NCI-H1930 (cell line): ENCODE measurements around the gene GFRA4.

Experiments
- DNase-seq, 2 experiments: peaks; one replicate each; lab custom pipeline; 2025; lab: John Stamatoyannopoulos, UW

GFRA4 gene

DNA sequence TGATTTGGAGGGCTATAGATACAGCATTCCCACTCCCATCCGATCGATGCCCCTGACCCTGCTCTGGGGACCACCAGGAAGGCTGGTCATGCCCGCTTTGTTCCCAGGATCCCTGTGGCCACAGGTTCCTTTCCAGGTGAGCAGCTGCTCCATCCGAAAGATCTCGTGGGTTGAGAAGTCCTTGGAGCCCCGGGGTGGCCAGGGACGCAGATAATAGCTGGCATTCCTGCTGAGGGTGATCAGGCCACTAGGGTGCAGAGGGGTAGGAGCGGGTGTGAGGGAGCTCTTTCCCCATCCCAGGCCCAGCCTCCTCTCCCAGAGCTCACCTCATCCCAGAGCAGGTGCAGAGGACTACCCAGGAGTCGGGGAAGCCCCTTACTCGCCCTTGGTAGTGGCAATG, 11.2 kb upstream of the GFRA4 start:
- no peak for DNase-seq

GRCh38 chr20:3673221-3674070, 10.2 kb upstream of the GFRA4 start:
- DNase-seq = no peak

DNA sequence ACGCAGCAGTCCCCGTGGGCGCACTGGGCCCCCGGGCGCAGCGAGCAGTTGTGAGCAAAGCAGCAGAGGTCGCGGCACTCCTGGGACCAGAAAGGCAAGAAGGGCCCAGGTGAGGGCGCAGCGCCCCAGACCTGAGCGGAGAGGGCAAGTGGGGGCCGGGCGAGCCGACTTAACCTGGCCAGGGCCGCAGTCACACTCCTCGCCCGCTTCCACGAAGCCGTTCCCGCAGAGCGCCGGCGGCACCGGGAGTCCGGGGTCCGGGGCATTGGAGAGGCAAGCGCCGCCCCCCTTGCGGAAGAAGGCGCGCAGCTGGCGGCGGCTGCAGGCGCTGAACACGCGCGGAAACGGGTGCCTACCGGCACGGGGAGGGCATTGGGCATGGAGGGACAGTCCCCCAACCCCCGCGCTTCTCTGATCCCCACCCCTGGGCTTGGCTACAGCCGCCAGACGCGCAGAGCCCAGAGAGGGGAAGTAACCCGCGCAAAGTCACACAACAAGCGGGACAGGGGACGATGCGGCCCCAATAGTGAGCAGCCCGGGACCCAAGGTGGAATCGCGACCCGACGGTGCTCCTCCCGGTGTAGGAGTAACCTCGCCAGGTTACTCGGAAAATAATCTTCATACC, 9.5 kb upstream of the GFRA4 start:
- DNase-seq = no peak

DNA sequence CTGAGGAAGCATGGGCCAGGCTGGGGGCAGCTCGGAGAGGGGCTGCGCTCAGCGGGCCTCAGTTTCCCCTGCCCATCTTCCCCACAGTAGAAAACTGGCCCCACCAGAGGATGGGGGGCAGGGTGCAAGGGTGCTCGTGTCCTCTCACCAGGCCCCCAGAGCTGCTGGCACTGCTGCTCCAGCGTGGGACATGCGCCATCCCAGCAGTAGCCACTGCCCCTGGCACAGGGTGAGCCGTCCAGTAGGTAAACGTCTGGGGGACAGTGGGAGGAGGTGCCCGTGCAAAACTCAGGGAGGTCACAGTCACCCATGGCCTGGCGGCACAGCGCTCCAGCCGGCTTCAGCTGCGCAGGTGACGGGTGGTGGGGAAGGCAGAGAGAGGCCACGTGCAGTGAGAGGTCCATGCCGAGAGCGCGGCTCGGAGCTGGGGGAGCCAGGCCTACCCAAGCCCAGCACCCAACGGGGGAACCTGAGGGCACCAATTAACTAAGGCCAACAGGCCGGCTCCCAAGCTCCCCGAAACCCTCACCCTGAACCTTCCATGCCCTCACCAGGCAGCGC, 8.9 kb upstream of the GFRA4 start:
- no peak for DNase-seq

DNA sequence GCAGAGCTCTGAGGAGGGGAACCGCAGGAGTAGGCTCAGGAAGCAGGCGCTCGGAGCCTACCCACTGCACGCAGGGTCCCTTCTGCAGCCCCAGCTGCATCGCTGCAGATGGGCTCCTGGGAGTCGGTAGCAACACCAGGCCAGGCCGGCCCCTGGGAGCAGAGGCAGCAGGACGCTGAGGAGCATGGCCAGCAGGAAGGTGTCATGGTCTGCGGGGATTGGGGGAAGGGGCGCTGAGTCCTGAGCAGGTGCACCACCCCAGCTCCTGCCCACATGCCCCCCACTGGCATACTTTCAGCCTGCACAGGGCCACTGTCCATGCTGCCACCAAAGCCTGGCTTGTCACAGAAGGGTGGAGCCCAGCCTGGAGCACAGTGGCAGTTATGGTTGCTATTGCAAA, 7.7 kb upstream of the GFRA4 start:
- DNase-seq = no peak

GRCh38 chr20:3670511-3670910, 7.3 kb upstream of the GFRA4 start:
- DNase-seq = no peak

- no peak for DNase-seq
These were observed 6.6 kb upstream of the GFRA4 start for GRCh38 chr20:3669710-3670367.

- no peak for DNase-seq
These were observed 4.3 kb upstream of the GFRA4 start for GRCh38 chr20:3667434-3668037.

DNA sequence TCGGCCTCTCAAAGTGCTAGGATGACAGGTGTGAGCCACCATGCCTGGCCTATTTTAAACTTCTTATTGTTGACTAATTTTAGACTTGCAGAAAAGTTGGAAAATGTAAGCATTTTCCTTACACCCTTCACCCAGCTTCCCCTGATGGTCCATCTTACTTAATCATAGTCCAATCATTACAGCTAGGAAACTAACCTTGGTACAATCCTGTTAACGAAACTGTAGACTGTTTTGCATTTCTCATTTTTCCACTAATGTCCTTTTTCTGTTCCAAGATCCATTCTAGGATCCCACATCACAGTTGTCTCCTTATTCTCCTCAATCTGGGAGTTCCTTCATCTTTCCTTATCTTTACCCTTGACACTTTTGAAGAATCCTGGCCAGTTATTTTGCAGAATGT, 659 bp upstream of the GFRA4 start:
- DNase-seq = no peak

DNA sequence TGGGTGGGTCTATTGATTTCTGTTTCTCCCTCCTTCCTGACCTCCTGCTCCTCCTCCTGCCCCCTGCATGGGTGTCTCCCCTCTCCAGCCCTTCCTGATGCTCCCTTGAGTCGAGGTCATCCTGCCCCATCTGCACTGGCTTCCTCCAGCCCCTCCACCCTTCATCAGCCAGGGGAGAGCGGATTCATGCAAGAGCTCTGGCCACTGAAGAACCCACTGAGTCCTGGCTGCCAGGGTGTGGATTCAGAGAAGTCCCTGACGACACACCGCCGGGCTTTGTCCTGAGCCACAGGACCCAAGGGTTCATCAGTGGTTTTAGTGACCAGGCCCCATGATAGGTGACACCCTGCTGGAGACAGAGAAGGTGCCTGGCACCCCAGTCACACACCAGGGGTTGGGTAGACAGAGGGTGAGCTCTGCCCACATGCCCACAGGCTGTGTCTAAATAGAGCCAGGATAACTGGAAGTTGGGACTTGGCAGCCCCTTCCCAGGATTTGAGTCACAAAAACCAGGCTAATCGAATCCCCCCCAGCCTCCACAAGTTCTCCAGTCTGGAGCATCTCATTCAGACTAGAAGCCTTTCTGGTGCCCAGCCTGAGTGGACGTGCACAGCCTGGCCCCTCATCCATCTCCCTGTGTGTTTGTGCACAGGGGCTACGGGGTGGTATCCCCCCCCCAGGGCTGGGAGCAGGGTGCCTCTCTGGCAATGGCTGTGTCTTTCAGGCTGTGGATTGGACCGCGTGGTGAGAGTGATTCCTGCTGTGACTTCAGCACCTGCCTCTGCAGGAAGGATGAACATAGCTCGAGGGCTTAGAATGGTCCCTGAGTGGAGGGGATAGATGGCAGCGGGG, 1.2 kb downstream of the GFRA4 start:
- no peak for DNase-seq

GRCh38 chr20:3661060-3661813, 2.0 kb downstream of the GFRA4 start:
- DNase-seq = no peak

DNA sequence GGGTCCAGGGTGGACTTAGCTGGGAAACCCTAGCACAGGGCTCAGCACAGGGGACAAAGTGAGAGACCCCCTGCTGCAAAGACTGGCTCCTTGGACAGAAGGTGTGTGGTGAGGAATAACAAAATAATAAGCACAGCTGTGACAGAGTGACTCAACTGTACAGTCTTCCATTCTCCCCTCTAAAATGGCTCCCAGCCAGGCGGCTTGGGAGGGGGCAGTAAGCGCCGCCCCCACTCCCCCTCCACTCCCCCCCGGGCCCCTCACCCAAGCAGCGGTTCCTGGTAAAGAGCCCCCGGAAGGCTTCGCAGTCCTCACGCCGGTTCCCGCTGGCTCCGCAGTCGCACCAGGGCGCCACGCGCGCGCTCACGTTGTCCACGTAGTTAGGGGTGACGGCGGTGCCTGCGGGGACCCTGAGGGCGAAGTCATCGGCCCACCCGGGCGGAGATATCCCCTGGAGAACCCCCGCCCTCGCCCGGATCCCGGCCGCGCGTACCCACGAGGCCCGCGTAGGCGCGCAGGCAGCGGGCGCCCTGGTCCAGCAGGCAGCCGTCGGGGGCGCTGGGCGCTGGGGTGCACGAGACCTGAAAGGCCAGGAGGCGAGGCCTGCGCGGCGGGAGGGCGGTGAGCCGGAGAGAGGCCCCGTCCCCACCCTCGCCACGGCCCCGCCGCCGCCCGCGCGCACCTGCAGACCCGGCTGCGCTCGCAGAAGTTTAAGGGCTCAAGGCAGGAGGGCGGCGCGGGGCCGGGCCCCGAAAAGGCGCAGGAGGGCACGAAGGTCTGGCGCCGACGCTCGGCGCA, 2.7 kb downstream of the GFRA4 start:
- DNase-seq = no peak

DNA sequence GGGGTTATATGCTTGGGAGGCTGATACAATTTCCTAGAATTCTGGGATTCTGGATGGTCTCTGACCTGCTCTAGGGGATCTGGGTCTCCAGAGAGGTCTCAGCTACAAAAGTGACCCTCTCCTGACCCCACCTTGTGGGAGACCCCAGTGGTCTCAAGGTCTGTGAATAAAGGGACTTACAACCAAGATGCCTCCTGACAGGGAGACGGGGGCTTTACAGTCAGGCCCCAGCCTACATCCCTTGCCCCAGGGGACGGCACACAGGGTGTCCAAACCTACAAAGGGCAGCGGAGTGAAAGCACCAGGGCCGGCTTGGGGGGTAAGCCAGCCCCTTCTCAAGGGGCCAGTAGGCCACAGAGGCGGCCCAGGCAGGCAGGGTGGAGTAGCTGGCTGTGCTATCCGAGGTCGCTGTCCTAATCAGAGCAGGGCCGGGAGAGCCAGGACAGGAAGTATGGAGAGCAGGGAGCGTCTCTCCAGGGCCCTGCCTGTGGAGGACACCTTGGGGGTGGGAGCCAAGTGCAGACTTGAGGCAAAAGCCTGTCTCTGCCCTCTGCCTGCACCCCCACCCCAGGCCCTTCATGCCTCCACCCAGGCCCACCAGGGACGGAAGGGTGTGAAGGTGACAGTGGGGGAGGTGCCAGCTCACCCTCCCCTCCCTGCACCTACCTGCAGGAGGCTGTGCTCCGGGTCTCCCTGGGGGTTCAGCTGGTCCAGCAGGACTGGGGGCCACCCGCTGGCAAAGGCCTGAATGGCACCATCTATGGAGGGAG, 3.5 kb downstream of the GFRA4 start:
- no peak for DNase-seq

DNA sequence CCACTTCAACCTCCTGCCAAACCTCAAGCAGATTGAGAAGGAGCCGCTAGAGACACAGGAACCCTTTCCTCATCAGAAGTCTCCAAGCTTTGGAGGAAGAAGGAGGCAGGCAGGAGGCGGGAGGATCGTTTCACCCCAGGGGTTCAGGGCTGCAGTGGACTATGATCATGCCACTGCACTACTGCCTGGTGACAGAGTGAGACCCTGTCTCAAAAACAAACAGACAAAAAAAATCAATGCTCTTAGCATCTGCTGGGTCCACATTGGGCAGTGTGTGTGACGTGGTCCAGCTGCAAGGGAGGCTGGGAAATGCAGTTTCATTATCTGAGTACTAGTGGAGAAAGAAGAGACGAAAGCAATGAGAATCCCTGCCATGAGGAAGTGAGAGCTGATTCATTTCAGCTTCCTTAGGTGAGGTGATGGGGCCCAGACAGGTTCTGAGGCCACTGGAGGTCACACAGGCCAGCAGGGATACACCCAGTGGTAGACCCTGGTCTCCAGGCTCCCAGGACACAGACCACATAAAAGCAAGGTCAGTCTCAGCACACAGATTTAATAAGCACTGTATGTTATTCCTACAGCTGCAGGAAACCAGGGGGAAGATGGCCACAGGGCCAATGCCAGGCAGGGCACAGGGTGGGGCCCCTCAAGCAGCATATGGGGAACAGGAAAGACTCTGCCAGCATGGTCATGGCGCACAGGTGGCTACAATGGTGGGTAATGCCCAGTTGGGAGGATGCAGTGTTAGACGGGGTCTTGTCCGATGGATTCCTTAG, 4.3 kb downstream of the GFRA4 start:
- DNase-seq = no peak

GRCh38 chr20:3658019-3658715, 5.0 kb downstream of the GFRA4 start:
- DNase-seq = no peak

- no peak for DNase-seq
These were observed 8.1 kb downstream of the GFRA4 start for GRCh38 chr20:3655131-3655405.

DNA sequence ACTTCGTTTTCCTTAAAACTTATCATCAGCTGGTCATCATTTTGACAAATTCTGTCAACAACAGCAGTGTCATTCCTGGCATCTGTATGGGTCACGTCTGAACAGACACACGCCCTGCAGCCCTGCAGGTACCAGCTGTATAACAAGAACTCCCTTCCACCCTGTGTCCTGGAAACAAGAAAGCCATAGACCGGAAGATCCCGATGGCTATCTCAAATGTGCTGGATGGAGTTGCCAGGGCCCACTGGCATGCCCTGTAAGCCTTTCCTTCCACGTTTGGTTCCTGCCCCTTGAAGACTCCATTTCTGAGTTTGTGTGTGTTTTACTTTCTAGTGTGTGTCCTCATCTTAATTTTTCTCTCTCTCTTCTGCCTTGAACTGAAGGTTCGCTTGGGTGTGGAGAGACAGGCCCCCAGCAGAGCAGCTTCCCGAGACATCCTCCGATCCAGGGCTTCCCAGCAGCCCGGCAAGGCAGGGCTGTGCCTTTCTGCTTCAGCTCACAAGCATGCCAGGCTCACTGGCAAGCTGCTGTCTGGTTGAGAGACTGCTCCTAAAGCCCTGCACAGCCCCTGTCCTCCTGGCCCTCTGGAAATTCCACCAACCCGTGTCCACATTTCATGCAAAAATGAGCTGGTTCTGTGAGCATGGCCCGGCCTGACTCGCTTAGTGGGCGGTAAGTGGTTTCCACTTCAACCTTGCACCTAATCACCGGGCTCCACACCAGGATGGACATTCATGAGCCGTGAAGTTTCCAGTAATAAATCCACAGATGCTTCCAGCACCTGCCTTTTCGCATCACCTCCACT, 8.7 kb downstream of the GFRA4 start:
- no peak for DNase-seq
